H1 (cell line): ENCODE results near the gene CRHR2. TPM values are rescaled to one million over a fixed set of nuclear protein-coding genes. Genes with fewer than 3 reads are reported as not detected.

Experiments
- CTCF ChIA-PET: fragments of 300-600 bp; sonication (Branson Sonifier 250); formaldehyde crosslinking; loops from one replicate; lab custom pipeline; 2021; ENCODE audit not compliant: partially characterized antibody; lab: Charles Lee
- POLR2A ChIA-PET: fragments of 300-600 bp; sonication (Branson Sonifier 250); formaldehyde crosslinking; loops from one replicate; lab custom pipeline; 2021; ENCODE audit warnings: inconsistent platforms; ENCODE audit not compliant: partially characterized antibody; lab: Charles Lee
- DNase-seq, 2 experiments: peaks; one replicate each; pipeline versions ENCODE4 v3.0.0 to v3.0.0-alpha.2; 2010 to 2022; ENCODE audit warnings: low spot score in 2 of 2, low read depth in 1 of 2, mixed read lengths in 1 of 2
- FAIRE-seq: peaks from 2 replicates; lab custom pipeline; 2011; peaks lifted over from hg19 to GRCh38; lab: Jason Lieb, UNC
- H2AFZ ChIP-seq: 2 replicates; pipeline ENCODE4 v1.8.1; 2012; ENCODE audit warnings: low read length, inconsistent platforms
- H2AK5ac ChIP-seq: 2 replicates; pipeline ENCODE4 v1.6.1; 2013; ENCODE audit warnings: low read depth, low read length
- H2BK120ac ChIP-seq: replicated peaks from 2 replicates; pipeline ENCODE3; 2013; ENCODE audit warnings: low read depth, low read length, inconsistent platforms
- H2BK12ac ChIP-seq: 2 replicates; pipeline ENCODE4 v1.6.1; 2013; ENCODE audit warnings: low read depth, low read length
- H2BK15ac ChIP-seq: 2 replicates; pipeline ENCODE4 v1.6.1; 2013; ENCODE audit warnings: low read length
- H2BK20ac ChIP-seq: 2 replicates; pipeline ENCODE4 v1.6.1; 2013; ENCODE audit warnings: low read length
- H2BK5ac ChIP-seq: 2 replicates; pipeline ENCODE4 v1.6.1; 2013; ENCODE audit warnings: low read depth, low read length
- H3K14ac ChIP-seq: 2 replicates; pipeline ENCODE4 v1.6.1; 2013; ENCODE audit warnings: inconsistent platforms; ENCODE audit not compliant: insufficient read length
- H3K18ac ChIP-seq: 2 replicates; pipeline ENCODE4 v1.6.1; 2013; ENCODE audit warnings: low read length; ENCODE audit errors: extremely low read depth
- H3K23ac ChIP-seq: 2 replicates; pipeline ENCODE4 v1.6.1; 2013; ENCODE audit warnings: inconsistent platforms; ENCODE audit not compliant: insufficient read length
- H3K23me2 ChIP-seq: 2 replicates; pipeline ENCODE4 v1.6.1; 2013; ENCODE audit warnings: low read depth, low read length
- H3K27ac ChIP-seq: 2 replicates; pipeline ENCODE4 v1.6.1; 2011; ENCODE audit warnings: low read depth, low read length, inconsistent platforms
- H3K27me3 ChIP-seq, 4 experiments: replicated peaks in 1 of 4; 1 replicate in 1 of 4; 2 replicates in 3 of 4; pipeline versions ENCODE4 v1.6.1 to v1.8.1; 2011 to 2013; ENCODE audit warnings: low read length in 3 of 4, mild to moderate bottlenecking in 3 of 4, inconsistent platforms in 2 of 4, mixed read lengths in 2 of 4, moderate library complexity in 1 of 4; ENCODE audit not compliant: control insufficient read depth in 3 of 4, insufficient read depth in 3 of 4; ENCODE audit errors: extremely low read depth in 1 of 4
- H3K36me3 ChIP-seq, 4 experiments: 2 replicates each; pipeline versions ENCODE4 v1.6.1 to v1.8.1; 2011 to 2013; ENCODE audit warnings: mild to moderate bottlenecking in 4 of 4, low read length in 3 of 4, moderate library complexity in 2 of 4, control low read depth in 1 of 4, inconsistent platforms in 1 of 4; ENCODE audit not compliant: insufficient read depth in 4 of 4, control insufficient read depth in 2 of 4
- H3K4ac ChIP-seq: replicated peaks from 2 replicates; pipeline ENCODE3; 2013; ENCODE audit warnings: low read length, low read depth, mixed read lengths, inconsistent platforms; ENCODE audit not compliant: insufficient read length
- H3K4me1 ChIP-seq, 4 experiments: replicated peaks in 1 of 4; 1 replicate in 1 of 4; 2 replicates in 3 of 4; pipeline versions ENCODE4 v1.6.1 to v1.8.1; 2011 to 2013; ENCODE audit warnings: low read length in 3 of 4, inconsistent platforms in 2 of 4, mixed read lengths in 1 of 4; ENCODE audit not compliant: insufficient read depth in 4 of 4, control insufficient read depth in 3 of 4
- H3K4me2 ChIP-seq, 2 experiments: 2 replicates each; pipeline versions ENCODE4 v1.6.1 to v1.8.1; 2011 to 2013; ENCODE audit warnings: low read depth in 2 of 2, low read length in 2 of 2, control low read depth in 1 of 2, inconsistent platforms in 1 of 2, mild to moderate bottlenecking in 1 of 2; ENCODE audit not compliant: insufficient read depth in 1 of 2
- H3K4me3 ChIP-seq, 4 experiments: fragments of 200-600, 300-600 bp in 1 of 4; sonication (generic), shearing (Covaris generic), sonication (Bioruptor Twin) in 1 of 4; 2 replicates each; pipeline versions ENCODE4 v1.5.1 to v1.8.1; 2011 to 2016; ENCODE audit warnings: low read length in 4 of 4, low read depth in 3 of 4, control low read depth in 2 of 4, inconsistent platforms in 2 of 4, mild to moderate bottlenecking in 2 of 4, mixed read lengths in 1 of 4, moderate library complexity in 1 of 4; ENCODE audit not compliant: insufficient read depth in 2 of 4; ENCODE audit errors: extremely low read depth in 1 of 4
- H3K56ac ChIP-seq: replicated peaks from 2 replicates; pipeline ENCODE3; 2013; ENCODE audit warnings: low read depth, mild to moderate bottlenecking, mixed read lengths, low read length, inconsistent platforms; ENCODE audit not compliant: insufficient read length
- H3K79me1 ChIP-seq: 2 replicates; pipeline ENCODE4 v1.6.1; 2013; ENCODE audit warnings: low read depth, low read length, control low read depth
- H3K79me2 ChIP-seq, 2 experiments: 2 replicates each; pipeline versions ENCODE4 v1.6.1 to v1.8.1; 2012 to 2013; ENCODE audit warnings: low read length in 2 of 2, mild to moderate bottlenecking in 2 of 2, inconsistent platforms in 1 of 2; ENCODE audit not compliant: insufficient read depth in 2 of 2, control insufficient read depth in 1 of 2
- H3K9ac ChIP-seq, 4 experiments: replicated peaks in 1 of 4; 1 replicate in 1 of 4; 2 replicates in 3 of 4; pipeline versions ENCODE4 v1.6.1 to v1.8.1; 2011 to 2013; ENCODE audit warnings: low read depth in 3 of 4, low read length in 3 of 4, control low read depth in 2 of 4, mild to moderate bottlenecking in 2 of 4, moderate library complexity in 2 of 4, inconsistent platforms in 1 of 4; ENCODE audit errors: extremely low read depth in 1 of 4
- H3K9me3 ChIP-seq, 2 experiments: 2 replicates each; pipeline versions ENCODE4 v1.6.1 to v1.8.1; 2012 to 2013; ENCODE audit warnings: mild to moderate bottlenecking in 2 of 2, moderate library complexity in 2 of 2, control low read depth in 1 of 2, inconsistent platforms in 1 of 2, low read depth in 1 of 2, low read length in 1 of 2, mixed read lengths in 1 of 2; ENCODE audit not compliant: insufficient read depth in 2 of 2
- H4K20me1 ChIP-seq, 2 experiments: replicated peaks in 1 of 2; 2 replicates each; pipeline versions ENCODE3 to v1.8.1; 2011 to 2013; ENCODE audit warnings: inconsistent platforms in 2 of 2, low read length in 2 of 2, mild to moderate bottlenecking in 1 of 2; ENCODE audit not compliant: insufficient read depth in 2 of 2, control insufficient read depth in 1 of 2
- H4K5ac ChIP-seq: 2 replicates; pipeline ENCODE4 v1.6.1; 2013; ENCODE audit warnings: low read length, low read depth, mixed read lengths, inconsistent platforms; ENCODE audit not compliant: insufficient read length
- H4K8ac ChIP-seq: 2 replicates; pipeline ENCODE4 v1.8.0; 2013; ENCODE audit warnings: mild to moderate bottlenecking, moderate library complexity, low read length, inconsistent platforms; ENCODE audit not compliant: insufficient read depth; ENCODE audit errors: extremely low read depth
- H4K91ac ChIP-seq: replicated peaks from 2 replicates; pipeline ENCODE3; 2013; ENCODE audit warnings: low read length, mixed read lengths, inconsistent platforms; ENCODE audit not compliant: insufficient read length
- CEBPB ChIP-seq: IDR thresholded peaks from 2 replicates; pipeline ENCODE4 v1.6.1; 2012; ENCODE audit warnings: low read depth, low read length
- SIX5 ChIP-seq: IDR thresholded peaks from 2 replicates; pipeline ENCODE4 v1.6.1; 2011; ENCODE audit warnings: mild to moderate bottlenecking, low read depth, low read length
- whole genome bisulfite sequencing, 2 experiments: shearing (Covaris generic) in 1 of 2; methylation state at CpG; one replicate each; pipeline versions ENCODE4 v1.1.6 to v1.1.7; 2013 to 2015; ENCODE audit warnings: low lambda C conversion rate in 2 of 2, mixed read lengths in 2 of 2, inconsistent platforms in 1 of 2, low coverage in 1 of 2, missing lambda C conversion rate in 1 of 2; ENCODE audit not compliant: insufficient replicate concordance in 2 of 2, insufficient coverage in 1 of 2, insufficient read length in 1 of 2; ENCODE audit errors: extremely low coverage in 1 of 2, missing lambda C conversion rate in 1 of 2; 5-methylcytosine and 5-hydroxymethylcytosine counted together
- polyA plus RNA-seq, 7 experiments: library from polyadenylated mRNA; depleted of rRNA in 3 of 7; stranded (reverse) in 5 of 7; unstranded in 2 of 7; fragments of >200 nt in 5 of 7; fragments of 200-250 nt in 2 of 7; gene quantifications; 1 replicate in 5 of 7; 2 replicates in 1 of 7; 4 replicates in 1 of 7; pipeline versions ENCODE4 v1.2.1 to v1.2.3, GENCODE V29; 2011 to 2013; ENCODE audit warnings: missing spikeins in 2 of 7, mixed read lengths in 2 of 7
- total RNA-seq: library from RNA; stranded (reverse); fragmentation: NEBNext Ultra II Directional; extraction: Animal tissue kit (Norgen Biotek cat#: 25700); gene quantifications from 2 replicates; pipeline ENCODE4 v1.2.1, GENCODE V29; 2021

The CRHR2 gene
- total and polyA plus RNA-seq, 2 of the 8 experiments (the other 6 are each of a cell fraction or from before 2014, with no cell fraction given), result 0.37 to 1.3 TPM

GRCh38 chr7:30713392-30713791 lies 31.1 kb upstream of the CRHR2 start:
- no peak overlapping the region for H2BK15ac ChIP-seq
- FAIRE-seq (no peak), DNase-seq (no peak)
- no peak overlapping the region for H2BK5ac ChIP-seq
- no peaks in the 10 kb centered on the region for H3K36me3 ChIP-seq
- H3K56ac ChIP-seq, result no peak overlapping the region
- no peaks in the 10 kb centered on the region for H3K79me1 ChIP-seq
- no peak overlapping the region for H4K91ac ChIP-seq
- no peak overlapping the region for H3K4ac ChIP-seq
- no peak overlapping the region; the same call in 1 of the 2 replicates for H4K8ac ChIP-seq
- H3K9ac ChIP-seq, result no peak overlapping the region
- no peak overlapping the region for H2BK120ac ChIP-seq
- no peak overlapping the region for H4K5ac ChIP-seq
- no peaks in the 10 kb centered on the region; the same call in 1 of the 2 replicates for H3K23me2 ChIP-seq
- CTCF ChIA-PET, result interaction anchor here (1.0 to 2.0 kb wide), 3 partner anchors 8 to 31 kb away, joined by 4 to 8 read pairs (median 5); partner anchors contain the start of gene CRHR2
- no peak overlapping the region for H3K14ac ChIP-seq
- TF ChIP-seq SIX5 (no peak), CEBPB (0 out of 2 replicates have a peak, but pooled peaks have one; percentile 19)
- TF ChIP-seq, all 59 proteins: peak for 1
- H2BK12ac ChIP-seq, result no peak overlapping the region
- no peak overlapping the region for H3K4me3 ChIP-seq
- no peaks in the 10 kb centered on the region for H3K27me3 ChIP-seq
- H3K23ac ChIP-seq, result no peak overlapping the region
- H3K4me1 ChIP-seq, result no peaks in the 10 kb centered on the region; a peak in 2 of 7 replicates
- H2AFZ ChIP-seq, result no peak overlapping the region
- WGBS, 2 experiments, result 80% methylated on average over 5 of the region's 6 CpGs; no CpG with 5 or more reads in 1 of the 2 experiments
- H3K27ac ChIP-seq, result no peak overlapping the region
- no peak overlapping the region for H2BK20ac ChIP-seq
- H3K79me2 ChIP-seq, result no peaks in the 10 kb centered on the region
- H2AK5ac ChIP-seq, result no peak overlapping the region
- H3K18ac ChIP-seq, result no peak overlapping the region
- POLR2A ChIA-PET, result no interaction called here
- no peaks in the 10 kb centered on the region for H4K20me1 ChIP-seq
- peaks cover 5 to 7% of the 10 kb centered on the region in 2 experiments; a peak in 3 of 4 replicates for H3K9me3 ChIP-seq
- H3K4me2 ChIP-seq, result no peak overlapping the region
